NCI-H2107 (cell line): Measurements from ENCODE around the gene PROX2.

Source experiments
- DNase-seq: peaks from one replicate; lab custom pipeline; 2025; lab: John Stamatoyannopoulos, UW

The PROX2 gene

GRCh38 chr14:74843653-74844052 lies 32.3 kb downstream of the PROX2 start:
- DNase-seq: no peak

GRCh38 chr14:74841230-74842207 lies 34.4 kb downstream of the PROX2 start:
- no peak for DNase-seq

- no peak for DNase-seq
Observed at GRCh38 chr14:74840603-74841030, 35.3 kb downstream of the PROX2 start.

GRCh38 chr14:74838166-74838565 lies 37.8 kb downstream of the PROX2 start:
- no peak for DNase-seq

GRCh38 chr14:74836251-74836960 lies 39.5 kb downstream of the PROX2 start:
- DNase-seq: no peak

DNA sequence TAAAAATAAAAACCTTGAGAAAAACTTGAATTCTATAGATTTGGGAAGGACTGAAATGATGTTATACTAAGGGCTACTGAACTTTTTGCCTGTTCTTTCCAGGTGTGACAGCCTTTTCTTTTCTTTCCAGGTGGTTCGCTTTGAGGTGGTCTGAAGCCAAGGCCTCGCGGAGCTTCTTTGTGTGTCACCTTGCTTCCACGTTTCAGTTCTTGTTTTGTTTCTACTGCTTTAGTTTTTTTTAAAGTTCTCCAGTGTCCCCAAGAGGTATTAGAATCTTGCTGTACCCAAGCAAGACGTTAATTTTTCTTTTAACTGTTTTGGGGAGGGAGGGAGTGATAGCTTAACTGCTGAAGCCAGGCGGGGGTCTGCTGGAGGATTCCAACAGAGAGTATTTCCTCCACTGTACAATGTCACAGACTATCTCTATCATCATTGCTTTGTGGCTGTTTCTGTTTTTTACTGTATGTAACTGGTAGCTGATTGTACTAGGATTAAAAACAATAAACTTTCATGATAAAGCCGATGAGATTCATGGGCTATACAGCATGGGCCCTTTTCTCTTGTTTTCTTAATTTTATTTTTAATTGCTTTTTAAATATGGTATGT lies 40.2 kb downstream of the PROX2 start:
- no peak for DNase-seq

DNA sequence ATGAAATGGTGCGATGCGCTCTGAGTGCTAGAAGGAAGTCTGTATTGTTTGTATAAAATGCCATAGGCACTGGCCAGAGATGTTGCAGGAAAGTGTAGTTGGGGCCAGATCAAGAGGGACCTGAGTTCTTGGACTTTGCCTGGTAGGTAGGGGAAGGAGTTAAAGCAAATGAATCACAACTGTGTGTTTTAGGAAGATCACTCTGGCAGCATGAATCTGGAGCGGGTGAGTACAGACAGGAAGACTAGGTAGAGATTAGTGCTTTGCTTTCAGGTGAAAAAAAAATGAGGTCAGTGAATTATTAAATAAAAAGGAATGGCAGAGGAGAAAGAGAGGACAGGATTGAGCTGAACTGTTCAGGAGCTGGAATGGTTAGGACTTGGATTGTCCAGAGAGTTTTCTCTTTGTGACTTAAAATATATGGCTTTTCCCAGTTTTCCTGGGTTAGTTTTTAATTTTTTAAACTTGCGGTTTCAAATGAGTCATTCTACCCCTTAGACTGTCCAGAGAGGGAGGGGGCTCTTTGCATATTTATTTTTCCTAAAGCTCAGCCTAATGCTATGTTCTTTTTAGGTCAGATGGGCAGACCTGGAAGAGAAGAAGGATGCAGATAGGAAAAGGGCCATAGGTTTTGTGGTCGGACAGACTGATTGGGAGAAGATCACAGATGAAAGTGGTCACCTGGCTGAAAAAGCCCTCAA lies 41.1 kb downstream of the PROX2 start:
- DNase-seq: no peak

DNA sequence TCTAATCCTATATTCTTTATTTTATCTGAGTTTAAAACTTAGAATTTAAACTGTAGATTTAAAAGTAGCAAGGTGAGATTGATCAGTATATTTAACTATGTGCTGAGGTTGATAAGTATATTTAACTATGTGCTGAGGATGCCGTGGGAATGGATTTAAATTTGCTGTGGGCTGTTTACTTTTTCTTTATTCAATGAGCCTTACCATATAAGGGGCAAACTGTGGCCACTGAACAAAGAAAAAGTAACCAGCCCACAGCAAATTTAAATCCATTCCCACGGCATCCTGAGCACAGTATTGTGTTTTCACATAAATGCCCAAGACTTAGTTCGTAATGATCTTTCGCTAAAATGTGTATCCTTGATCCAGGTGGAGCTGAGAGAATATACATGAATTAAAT lies 43.1 kb downstream of the PROX2 start:
- DNase-seq: no peak

DNA sequence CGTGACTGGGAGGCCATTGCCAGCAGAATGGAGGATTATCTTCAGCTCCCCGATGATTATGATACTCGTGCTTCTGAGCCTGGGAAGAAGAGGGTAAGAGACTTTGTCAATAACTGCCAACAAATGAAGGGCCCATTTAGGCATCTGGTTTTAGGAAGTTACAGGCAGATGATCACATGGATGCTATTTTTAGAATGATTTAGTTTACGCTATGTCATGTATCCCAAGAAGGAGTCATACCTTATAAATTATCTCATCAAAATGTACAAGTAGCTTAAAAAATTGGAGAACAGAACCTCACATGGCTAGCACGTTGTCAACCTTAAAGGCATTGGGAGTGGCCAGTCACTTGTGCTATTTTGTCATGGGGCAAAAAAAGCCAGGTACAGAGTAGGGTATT lies 46.7 kb downstream of the PROX2 start:
- no peak for DNase-seq

- no peak for DNase-seq
Observed at GRCh38 chr14:74826574-74826973, 49.4 kb downstream of the PROX2 start.
